Upper lobe of left lung (tissue), 6 donors: ENCODE results near the gene HTR1D. TPM values are rescaled to one million over a fixed set of nuclear protein-coding genes. Genes with fewer than 3 reads are reported as not detected.
"Not testable (repeated sequence)": the region's sequence is repeated elsewhere in the genome, so short reads cannot be mapped to it uniquely, and the experiment has no call there.

Experiments used
- ATAC-seq, 2 donors: fragments of 200-7000 bp; cut with Tn5 transposase; one replicate each; pipeline ENCODE4 v1.9.1; 2022; ENCODE audit warnings: mild to moderate bottlenecking in 2 of 2, moderate library complexity in 2 of 2; ENCODE audit not compliant: low FRiP score in 2 of 2
- DNase-seq, 2 donors: peaks; one replicate each; pipeline ENCODE4 v3.0.0-alpha.2; 2019 to 2020
- H3K27ac ChIP-seq, 4 donors: fragments of 200-600 bp; sonication (generic); one replicate each; pipeline ENCODE4 v1.5.1; 2016 to 2019
- H3K27me3 ChIP-seq, 4 donors: fragments of 200-600 bp; sonication (generic); one replicate each; pipeline ENCODE4 v1.5.1; 2017 to 2019
- H3K36me3 ChIP-seq, 4 donors: fragments of 200-600 bp; sonication (generic); one replicate each; pipeline ENCODE4 v1.5.1; 2016 to 2019
- H3K4me1 ChIP-seq, 4 donors: fragments of 200-600 bp; sonication (generic); one replicate each; pipeline ENCODE4 v1.5.1; 2018 to 2019
- H3K4me3 ChIP-seq, 4 donors: fragments of 200-600 bp; sonication (generic); one replicate each; pipeline ENCODE4 v1.5.1; 2017 to 2019; ENCODE audit warnings: mild to moderate bottlenecking in 2 of 4, moderate library complexity in 1 of 4
- H3K9me3 ChIP-seq, 4 donors: fragments of 200-600 bp; sonication (generic); one replicate each; pipeline ENCODE4 v1.5.1; 2018 to 2019
- CTCF ChIP-seq, 6 experiments: fragments of 450-650 bp in 4 of 6; fragments of 200-600 bp in 2 of 6; sonication (generic) in 2 of 6; IDR thresholded peaks; one replicate each; pipeline ENCODE4 v1.5.1; 2016 to 2019; ENCODE audit warnings: antibody characterized with exemption in 6 of 6
- EP300 ChIP-seq, 4 donors: sonication (generic); formaldehyde crosslinking; IDR thresholded peaks; one replicate each; pipeline ENCODE4 v1.5.1; 2017; ENCODE audit warnings: antibody characterized with exemption in 4 of 4, control low read depth in 2 of 4
- POLR2A ChIP-seq, 4 donors: fragments of 450-650 bp; IDR thresholded peaks; one replicate each; pipeline ENCODE4 v1.5.1; 2016 to 2017; ENCODE audit warnings: antibody characterized with exemption in 4 of 4, mild to moderate bottlenecking in 2 of 4
- POLR2AphosphoS5 ChIP-seq, 2 donors: sonication (generic); formaldehyde crosslinking; IDR thresholded peaks; one replicate each; pipeline ENCODE4 v1.5.1; 2017; ENCODE audit warnings: antibody characterized with exemption in 2 of 2
- WGBS, 2 donors: methylation state at CpG; one replicate each; pipeline ENCODE4 v1.1.5; 2017 to 2018; 5-methylcytosine and 5-hydroxymethylcytosine counted together
- total RNA-seq, 6 donors: library from RNA; depleted of rRNA in 4 of 6; stranded (reverse); fragments of >200 nt in 4 of 6; gene quantifications; one replicate each; pipeline versions ENCODE4 v1.1.0 to v1.2.1, GENCODE V29; 2016 to 2021
- donor health status: DM: no; HTN: no; CAD: no; lungs with moderate emphysema.
- donor health status: DM: no; HTN: yes; CAD: no; lungs with severe emphysema.

The HTR1D gene
- total RNA-seq, 6 donors from 2014 or later = 0.20 to 0.51 (median 0.46) TPM; not detected in 3

DNA sequence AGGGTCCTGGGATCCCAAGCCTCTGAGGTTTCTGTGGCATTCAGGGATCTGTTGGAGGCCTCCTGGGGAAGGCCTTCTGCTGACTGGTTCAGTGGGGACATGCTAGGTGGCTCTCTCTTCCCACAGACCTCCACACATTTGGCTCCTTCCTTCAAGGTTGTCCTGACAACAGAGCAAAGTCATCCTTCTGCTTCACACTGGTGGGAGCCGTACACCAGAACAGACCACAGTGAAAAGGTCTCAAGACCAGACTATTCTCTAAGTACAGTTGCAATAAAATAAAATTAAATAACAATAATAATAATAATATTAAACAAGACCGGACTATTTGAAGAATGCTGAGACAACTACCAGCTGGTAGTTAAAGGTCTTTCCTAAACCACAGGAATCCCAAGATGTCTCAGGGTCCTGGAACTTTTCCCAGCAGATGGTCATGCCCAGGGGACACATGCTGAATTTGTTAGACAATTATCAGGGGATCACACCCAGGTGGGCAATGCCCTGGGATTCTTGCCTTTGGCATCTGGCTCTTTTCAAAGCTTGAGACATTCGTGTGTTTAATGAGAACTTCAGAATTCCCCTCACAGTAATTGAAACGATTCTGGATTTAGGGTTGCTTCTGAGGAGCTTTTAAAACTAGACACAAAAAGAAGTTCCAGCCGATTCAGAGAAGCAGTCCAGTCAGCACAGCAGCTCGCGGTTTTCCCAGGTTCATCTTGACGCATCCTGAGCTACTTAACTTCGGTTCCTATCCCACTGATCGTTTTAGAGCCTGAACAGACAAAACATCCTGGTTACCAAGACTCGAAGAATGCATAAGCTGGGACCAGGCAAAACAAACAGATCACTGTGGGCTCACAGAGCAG, 22.9 kb downstream of the HTR1D start:
- Histone ChIP-seq H3K27ac (no peak overlapping the region), H3K27me3 (no peaks in the 10 kb centered on the region), H3K36me3 (no peaks in the 10 kb centered on the region), H3K9me3 (no peaks in the 10 kb centered on the region), H3K4me3 (no peak overlapping the region), H3K4me1 (no peaks in the 10 kb centered on the region)
- WGBS, 2 donors = 72 to 75% methylated on average over 11 of the region's 11 CpGs
- peak in 1 of 2 donors; percentile 78 for ATAC-seq
- no peak for DNase-seq
- no peak for TF ChIP-seq CTCF (IDR thresholded peaks at IDR 0.05)
- no peak for TF ChIP-seq POLR2AphosphoS5 (IDR thresholded peaks at IDR 0.05)

DNA sequence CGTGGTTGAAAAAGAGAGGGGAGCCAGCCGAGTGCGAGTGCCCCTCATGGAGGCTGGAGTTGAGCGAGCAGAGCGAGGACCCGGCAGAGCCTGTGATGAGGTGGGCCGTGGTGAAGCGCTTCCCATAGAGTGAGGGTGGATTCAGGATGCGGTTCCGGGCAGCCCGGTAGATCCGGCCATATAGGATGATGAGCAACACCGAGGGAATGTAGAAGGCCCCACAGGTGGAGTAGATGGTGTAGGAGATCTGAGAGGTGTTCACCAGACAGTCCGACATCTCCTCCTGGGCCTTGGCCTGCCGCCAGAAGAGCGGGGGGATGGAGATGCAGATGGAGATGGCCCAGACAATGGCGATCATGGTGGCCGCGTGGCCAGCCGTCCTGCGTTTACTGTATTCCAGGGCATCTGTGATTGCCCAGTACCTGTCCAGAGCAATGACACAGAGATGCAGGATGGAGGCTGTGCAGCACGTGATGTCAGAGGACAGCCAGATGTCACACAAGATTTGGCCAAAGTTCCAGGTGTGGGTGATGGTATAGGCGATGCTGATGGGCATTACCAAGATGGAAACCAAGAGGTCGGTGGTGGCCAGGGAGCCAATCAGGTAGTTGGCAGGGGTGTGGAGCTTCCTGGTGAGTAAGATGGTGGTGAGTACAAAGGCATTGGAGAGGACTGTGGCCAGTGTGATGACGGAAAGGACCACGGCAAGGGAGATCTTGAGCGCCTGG, 23.7 kb downstream of the HTR1D start:
- no peak for TF ChIP-seq POLR2A (IDR thresholded peaks at IDR 0.05)
- TF ChIP-seq POLR2AphosphoS5 (IDR thresholded peaks at IDR 0.05) = no peak
- TF ChIP-seq CTCF (IDR thresholded peaks at IDR 0.05) = no peak
- TF ChIP-seq EP300 (IDR thresholded peaks at IDR 0.05) = no peak
- H3K4me1 ChIP-seq = no peaks in the 10 kb centered on the region
- DNase-seq (peak in 1 of 2 donors; percentile 39), ATAC-seq (no peak)
- H3K36me3 ChIP-seq = no peaks in the 10 kb centered on the region
- WGBS, 2 donors = 93% methylated on average over 27 of the region's 27 CpGs
- no peak overlapping the region for H3K27ac ChIP-seq
- H3K9me3 ChIP-seq = no peaks in the 10 kb centered on the region
- no peaks in the 10 kb centered on the region for H3K27me3 ChIP-seq
- no peak overlapping the region for H3K4me3 ChIP-seq

GRCh38 chr1:23191199-23191598, 26.1 kb downstream of the HTR1D start:
- TF ChIP-seq POLR2AphosphoS5 (IDR thresholded peaks at IDR 0.05) (no peak), CTCF (IDR thresholded peaks at IDR 0.05) (no peak), POLR2A (IDR thresholded peaks at IDR 0.05) (no peak), EP300 (IDR thresholded peaks at IDR 0.05) (no peak)
- WGBS, 2 donors = 91 to 93% methylated on average over 3 of the region's 3 CpGs
- no peaks in the 10 kb centered on the region for H3K9me3 ChIP-seq
- ATAC-seq (no peak), DNase-seq (no peak)
- no peaks in the 10 kb centered on the region for H3K36me3 ChIP-seq
- no peaks in the 10 kb centered on the region for H3K27me3 ChIP-seq
- H3K27ac ChIP-seq = no peak overlapping the region
- no peaks in the 10 kb centered on the region for H3K4me1 ChIP-seq
- no peak overlapping the region for H3K4me3 ChIP-seq

DNA sequence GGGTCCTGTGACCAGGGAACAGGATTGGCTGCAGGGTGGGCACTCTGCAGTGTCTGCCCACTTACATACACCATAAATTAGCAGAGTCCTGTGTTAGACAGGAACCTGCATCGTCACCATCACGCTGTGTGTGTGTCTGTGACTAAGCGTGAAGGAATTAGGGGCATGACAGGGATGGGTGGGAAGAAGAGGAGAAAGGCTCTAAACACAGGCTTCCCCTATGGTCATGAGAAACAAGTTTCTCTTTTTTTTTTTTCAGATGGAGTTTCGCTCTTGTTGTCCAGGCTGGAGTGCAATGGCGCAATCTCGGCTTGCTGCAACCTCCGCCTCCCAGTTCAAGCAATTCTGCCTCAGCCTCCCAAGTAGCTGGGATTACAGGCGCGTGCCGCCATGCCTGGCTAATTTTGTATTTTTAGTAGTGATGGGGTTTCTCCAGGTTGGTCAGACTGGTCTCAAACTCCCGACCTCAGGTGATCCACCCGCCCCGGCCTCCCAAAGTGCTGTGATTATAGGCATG, 28.3 kb downstream of the HTR1D start:
- not testable (repeated sequence) for H3K9me3 ChIP-seq, H3K27ac ChIP-seq, DNase-seq, H3K27me3 ChIP-seq, ATAC-seq, H3K36me3 ChIP-seq, H3K4me1 ChIP-seq, H3K4me3 ChIP-seq
- WGBS, 2 donors = 89 to 93% methylated on average over 13 of the region's 13 CpGs

DNA sequence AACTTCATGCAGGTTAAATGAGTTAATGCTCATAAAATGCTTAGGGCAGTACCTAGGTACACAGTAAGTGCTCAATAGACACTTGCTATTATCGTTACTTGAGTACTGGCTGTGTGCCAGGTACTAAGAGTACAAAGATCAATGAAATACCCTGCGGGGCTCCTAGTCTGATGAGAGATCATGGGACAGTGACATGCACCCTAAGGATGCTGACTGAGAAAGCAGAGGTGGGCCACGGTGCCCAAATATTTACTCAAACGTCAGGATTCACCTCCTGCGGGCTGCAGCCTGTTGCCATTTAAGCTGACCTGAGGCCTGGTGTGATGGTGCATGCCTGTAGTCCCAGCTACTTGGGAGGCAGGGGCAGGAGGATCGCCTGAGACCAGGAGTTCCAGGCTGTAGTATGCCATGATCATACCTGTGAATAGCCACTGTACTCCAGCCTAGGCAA, 28.8 kb downstream of the HTR1D start:
- Histone ChIP-seq H3K36me3 (no peaks in the 10 kb centered on the region), H3K4me1 (peaks cover 0 to 7% (median 6%) of the 10 kb centered on the region in 4 donors), H3K4me3 (no peak overlapping the region), H3K27ac (no peak overlapping the region), H3K9me3 (no peaks in the 10 kb centered on the region), H3K27me3 (no peaks in the 10 kb centered on the region)
- ATAC-seq (no peak), DNase-seq (no peak)
- TF ChIP-seq EP300 (IDR thresholded peaks at IDR 0.05) = no peak
- no peak for TF ChIP-seq POLR2AphosphoS5 (IDR thresholded peaks at IDR 0.05)
- no peak for TF ChIP-seq POLR2A (IDR thresholded peaks at IDR 0.05)
- no peak for TF ChIP-seq CTCF (IDR thresholded peaks at IDR 0.05)
- 53 to 72% methylated on average over 2 to 6 of the region's 6 CpGs for WGBS, 2 donors
